ENCODE results near the gene TBC1D5. TPM values are rescaled to one million over a fixed set of nuclear protein-coding genes. Genes with fewer than 3 reads are reported as not detected.

Gene TBC1D5
- total RNA-seq, 1 experiment from 2014 or later: 33.9 TPM

- no peaks in the 10 kb centered on the region for H3K36me3 ChIP-seq (ENCODE audit: control insufficient read depth in 1 of 2, insufficient read depth in 2 of 2, low read length in 2 of 2)
- no peaks in the 10 kb centered on the region for H3K9me2 ChIP-seq (ENCODE audit: insufficient read depth)
- H3K79me2 ChIP-seq (ENCODE audit: insufficient read depth, low read length): peaks cover 3% of the 10 kb centered on the region; the same call in 1 of the 2 replicates
- H3K9ac ChIP-seq (ENCODE audit: low read length): no peak overlapping the region
- intact Hi-C loops (cut with micrococcal nuclease): no loop called here
- no peaks in the 10 kb centered on the region for H3K9me3 ChIP-seq (ENCODE audit: control insufficient read depth in 1 of 2, insufficient read depth in 1 of 2, low read depth in 1 of 2, low read length in 2 of 2)
- H3K4me1 ChIP-seq (ENCODE audit: control insufficient read depth in 1 of 2, insufficient read depth in 2 of 2, low read length in 2 of 2): no peaks in the 10 kb centered on the region
- ATAC-seq: no peak
- no peak overlapping the region for H3K4me3 ChIP-seq (replicated peaks in 1 of 2; ENCODE audit: low read depth in 1 of 2, low read length in 2 of 2)
- no peak overlapping the region for H3K27ac ChIP-seq (ENCODE audit: low read depth, low read length)
- no peak overlapping the region for H3K4me2 ChIP-seq (ENCODE audit: low read length)
- ChIA-PET POLR2A (no interaction called here), RAD21 (ENCODE audit: low non-redundant PET in 1 of 2, low total read pairs in 2 of 2, uncharacterized antibody in 2 of 2, unreplicated experiment in 2 of 2) (no interaction called here), CTCF (no interaction called here)
- H4K20me1 ChIP-seq (ENCODE audit: insufficient read depth): no peaks in the 10 kb centered on the region
- no peak for TF ChIP-seq EGR1 (IDR thresholded peaks at IDR 0.05; ENCODE audit: low read depth)
- TF ChIP-seq EZH2phosphoT487 (IDR thresholded peaks at IDR 0.05; ENCODE audit: borderline replicate concordance): no peak
- no peak for TF ChIP-seq ZNF274 (IDR thresholded peaks at IDR 0.05; ENCODE audit: low read depth, low read length)
- no peak for TF ChIP-seq YY1 (IDR thresholded peaks at IDR 0.05; ENCODE audit: extremely low read depth, insufficient replicate concordance, low read depth, low read length)
- TF ChIP-seq CBX3 (IDR thresholded peaks at IDR 0.05; ENCODE audit: low read depth): no peak
- no peak for TF ChIP-seq SP1 (IDR thresholded peaks at IDR 0.05; ENCODE audit: low read depth)
- TF ChIP-seq JUND (IDR thresholded peaks at IDR 0.05): no peak
- no peak for TF ChIP-seq SRF (IDR thresholded peaks at IDR 0.05; ENCODE audit: low read depth)
- no peak for TF ChIP-seq POLR2AphosphoS5 (IDR thresholded peaks at IDR 0.05; ENCODE audit: low read depth, low read length)
- no peak for TF ChIP-seq POLR2A (IDR thresholded peaks at IDR 0.05; ENCODE audit: borderline replicate concordance, extremely low read depth, insufficient read depth, insufficient read length)
- no peak for TF ChIP-seq ZFX (IDR thresholded peaks at IDR 0.05)
- TF ChIP-seq SIN3A (IDR thresholded peaks at IDR 0.05; ENCODE audit: low read depth): no peak
- TF ChIP-seq ELF1 (IDR thresholded peaks at IDR 0.05; ENCODE audit: borderline replicate concordance, low read depth): no peak
- no peak for DNase-seq (ENCODE audit: low read depth, low spot score)
- no TSS peak for BruUV-seq (replicated peaks)
- H2AFZ ChIP-seq (ENCODE audit: low read depth, low read length, poor library complexity, severe bottlenecking): no peak overlapping the region
- no peaks in the 10 kb centered on the region for H3K27me3 ChIP-seq (ENCODE audit: insufficient read depth, low read length)
These were observed 163.0 kb downstream of the TBC1D5 start for GRCh38 chr3:17579289-17580031.

Measured in HCT116 (cell line).